ENCODE data around the gene ZNF20.
A peak's percentile ranks its signal among the peaks of the same experiment; 100 is the strongest.
"Not testable (repeated sequence)": the region's sequence is repeated elsewhere in the genome, so short reads cannot be mapped to it uniquely, and the experiment has no call there.

Gene ZNF20

GRCh38 chr19:12112701-12113100 is 27.4 kb downstream of the ZNF20 start:
- no peak for DNase-seq (ENCODE audit: low spot score)

- DNase-seq (ENCODE audit: low spot score) = no peak
These were observed 28.1 kb downstream of the ZNF20 start for GRCh38 chr19:12111943-12112637.

- no peak for DNase-seq (ENCODE audit: low spot score)
These were observed 29.0 kb downstream of the ZNF20 start for GRCh38 chr19:12111176-12111575.

DNA sequence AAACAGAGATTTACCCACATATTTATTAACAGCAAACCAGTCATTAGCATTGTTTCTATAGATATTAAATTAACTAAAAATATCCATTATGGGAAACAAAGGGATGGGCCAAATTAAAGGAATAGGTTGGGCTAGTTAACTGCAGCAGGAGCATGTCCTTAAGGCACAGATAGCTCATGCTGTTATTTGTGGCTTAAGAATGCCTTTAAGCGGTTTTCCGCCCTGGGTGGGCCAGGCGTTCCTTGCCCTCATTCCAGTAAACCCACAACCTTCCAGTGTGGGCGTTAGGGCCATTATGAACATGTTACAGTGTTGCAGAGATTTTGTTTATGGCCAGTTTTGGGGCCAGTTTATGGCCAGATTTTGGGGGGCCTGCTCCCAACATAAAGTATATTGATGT is 36.2 kb downstream of the ZNF20 start:
- not testable (repeated sequence) for DNase-seq (ENCODE audit: low spot score)

GRCh38 chr19:12098040-12098439 is 42.1 kb downstream of the ZNF20 start:
- DNase-seq (ENCODE audit: low spot score) = no peak

DNA sequence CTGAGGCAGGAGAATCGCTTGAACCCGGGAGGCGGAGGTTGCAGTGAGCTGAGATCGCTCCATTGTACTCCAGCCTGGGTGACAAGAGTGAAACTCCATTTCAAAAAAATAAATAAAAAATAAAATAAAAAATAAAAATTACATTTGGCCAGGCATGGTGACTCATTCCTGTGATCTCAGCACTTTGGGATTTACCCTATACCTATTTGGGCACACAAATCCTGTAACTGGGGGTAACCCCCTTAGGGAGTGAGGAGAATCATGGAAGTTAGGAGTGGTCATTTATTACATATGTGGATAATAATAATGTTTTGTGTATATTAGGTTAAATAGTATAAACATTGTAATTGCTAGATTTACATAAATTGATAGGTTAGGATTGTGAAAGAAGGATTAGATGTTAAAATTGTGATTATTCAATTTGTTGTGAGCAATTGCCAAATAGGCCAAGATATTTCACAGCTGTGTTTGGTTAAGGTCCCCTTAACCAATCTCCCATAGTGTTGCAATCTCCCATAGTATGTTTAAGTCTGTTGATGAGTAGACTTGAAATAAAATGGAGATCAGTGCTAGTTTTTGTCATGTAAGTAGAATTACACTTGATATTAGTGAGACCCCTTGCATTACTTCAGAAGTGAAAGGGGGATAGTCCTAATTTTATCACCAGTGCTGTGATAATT is 44.9 kb downstream of the ZNF20 start:
- no peak for DNase-seq (ENCODE audit: low spot score)

GRCh38 chr19:12093777-12094176 is 46.4 kb downstream of the ZNF20 start:
- no peak for DNase-seq (ENCODE audit: low spot score)

GRCh38 chr19:12092956-12093355 is 47.2 kb downstream of the ZNF20 start:
- DNase-seq (ENCODE audit: low spot score) = no peak

DNA sequence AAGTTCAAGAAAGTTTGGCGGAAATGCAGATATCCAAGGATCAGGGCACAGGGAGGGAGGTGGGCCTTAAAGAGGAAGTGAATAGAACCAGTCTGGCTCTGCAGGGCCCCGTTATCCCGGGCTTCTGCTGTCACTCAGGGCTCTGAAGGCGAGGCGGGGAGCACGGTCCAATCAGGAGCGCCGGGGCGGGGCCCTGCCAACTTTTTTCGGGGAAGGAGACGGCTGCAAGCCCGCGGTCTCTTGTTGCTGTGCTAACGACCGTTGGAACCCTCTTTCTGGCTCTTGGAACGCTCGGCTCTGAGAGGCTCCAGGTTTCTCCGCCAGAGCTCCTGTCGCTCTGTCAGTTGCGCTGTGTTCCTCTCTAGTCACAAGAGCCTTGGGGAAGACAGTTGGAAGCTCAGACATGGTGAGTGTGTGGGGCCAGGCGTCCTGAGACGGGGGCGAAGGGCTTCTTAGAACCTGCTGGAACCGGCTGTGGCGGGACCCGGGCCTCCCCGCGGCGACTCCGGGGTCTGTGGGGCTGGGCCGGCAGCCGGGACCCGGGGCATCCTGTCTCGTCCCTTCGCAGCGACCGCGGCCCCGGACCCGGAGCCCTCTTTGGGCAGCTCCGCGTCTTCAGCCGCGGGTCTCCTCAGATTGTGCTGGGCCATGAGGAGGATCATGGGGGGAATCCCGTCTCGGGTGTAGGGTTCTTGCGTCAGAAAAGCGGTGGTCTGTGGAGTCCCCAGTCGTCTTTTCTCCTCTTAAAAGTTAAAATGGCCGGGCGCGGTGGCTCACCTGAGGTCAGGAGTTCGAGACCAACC is 47.9 kb downstream of the ZNF20 start:
- peak; percentile 95 for DNase-seq (ENCODE audit: low spot score)

DNA sequence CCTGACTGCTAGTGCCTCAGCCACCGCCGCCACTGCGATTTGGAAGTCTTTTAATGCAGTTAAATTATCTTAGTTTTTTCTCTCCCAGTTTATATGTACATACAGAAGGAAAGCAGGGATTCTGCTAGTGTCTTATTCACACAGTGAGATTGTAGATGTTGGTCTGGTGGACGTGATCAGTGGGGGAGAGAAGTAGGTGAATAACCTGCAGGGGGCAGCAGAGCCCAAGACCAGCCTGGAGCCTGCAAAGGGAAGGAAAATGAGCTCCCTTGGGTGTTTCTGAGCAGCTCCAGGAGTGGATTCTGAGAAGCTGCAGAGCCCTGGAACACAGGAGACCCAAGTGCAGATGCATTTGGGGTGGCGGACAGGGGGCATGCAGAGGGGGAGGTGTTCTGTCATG is 49.3 kb downstream of the ZNF20 start:
- DNase-seq (ENCODE audit: low spot score) = peak; percentile 77

DNA sequence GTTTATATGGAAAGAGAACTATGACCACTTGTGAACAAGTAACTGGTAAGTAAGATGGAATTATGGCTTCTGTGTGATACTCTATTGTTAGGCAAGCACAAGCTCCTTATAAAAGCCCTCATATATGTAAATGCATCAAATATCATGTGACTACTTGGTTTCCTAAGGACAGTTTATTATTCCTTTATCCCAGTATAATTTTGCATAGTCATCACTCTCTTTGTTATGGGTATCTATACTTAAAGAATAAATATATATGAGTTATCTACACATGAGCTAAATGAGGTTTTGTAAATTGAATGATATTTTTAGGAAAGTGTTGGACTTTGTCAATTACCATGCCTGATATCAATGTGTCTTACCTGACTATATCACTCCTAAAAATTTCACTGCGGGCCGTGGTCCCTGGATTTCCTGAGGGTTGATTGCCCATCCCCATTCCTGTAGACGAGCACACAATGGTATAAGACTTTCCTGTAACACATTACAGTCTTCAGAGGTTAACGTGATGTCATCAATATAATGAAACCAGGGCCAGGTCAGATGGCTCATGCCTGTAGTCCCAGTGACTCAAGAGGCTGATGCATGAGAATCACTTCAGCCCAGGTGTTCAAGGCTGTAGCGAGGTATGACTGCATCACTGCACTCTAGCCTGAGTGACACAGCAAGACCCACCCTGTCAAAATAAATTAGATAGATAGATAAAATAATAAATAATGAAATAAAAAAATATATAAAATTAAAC is 54.9 kb downstream of the ZNF20 start:
- no peak for DNase-seq (ENCODE audit: low spot score)

DNA sequence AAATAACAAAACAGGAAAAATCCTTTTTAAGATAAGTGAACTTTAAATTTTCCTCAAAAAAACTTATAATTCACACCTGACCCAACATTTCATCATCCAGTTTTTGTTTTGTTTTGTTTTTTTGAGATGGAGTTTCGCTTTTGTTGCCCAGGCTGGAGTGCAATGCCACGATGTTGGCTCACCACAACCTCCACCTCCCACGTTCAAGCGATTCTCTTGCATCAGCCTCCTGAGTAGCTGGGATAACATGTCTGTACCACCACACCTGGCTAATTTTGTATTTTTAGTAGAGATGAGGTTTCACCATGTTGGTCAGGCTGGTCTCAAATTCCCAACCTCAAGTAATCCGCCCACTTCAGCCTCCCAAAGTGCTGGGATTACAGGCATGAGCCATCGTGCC is 56.8 kb downstream of the ZNF20 start:
- DNase-seq (ENCODE audit: low spot score) = not testable (repeated sequence)

Measured in left forelimb (tissue), 1 donor.